CD4-positive, alpha-beta T cell treated with Interleukin-2 at 100 ng/mL for 4 hours (primary cell): ENCODE data around the gene KRT17.
"Not testable (repeated sequence)": the region's sequence is repeated elsewhere in the genome, so short reads cannot be mapped to it uniquely, and the experiment has no call there.

ENCODE experiments used
- DNase-seq: peaks from one replicate; pipeline ENCODE4 v3.0.0-alpha.2; 2020; ENCODE audit warnings: low spot score

Gene KRT17

DNA sequence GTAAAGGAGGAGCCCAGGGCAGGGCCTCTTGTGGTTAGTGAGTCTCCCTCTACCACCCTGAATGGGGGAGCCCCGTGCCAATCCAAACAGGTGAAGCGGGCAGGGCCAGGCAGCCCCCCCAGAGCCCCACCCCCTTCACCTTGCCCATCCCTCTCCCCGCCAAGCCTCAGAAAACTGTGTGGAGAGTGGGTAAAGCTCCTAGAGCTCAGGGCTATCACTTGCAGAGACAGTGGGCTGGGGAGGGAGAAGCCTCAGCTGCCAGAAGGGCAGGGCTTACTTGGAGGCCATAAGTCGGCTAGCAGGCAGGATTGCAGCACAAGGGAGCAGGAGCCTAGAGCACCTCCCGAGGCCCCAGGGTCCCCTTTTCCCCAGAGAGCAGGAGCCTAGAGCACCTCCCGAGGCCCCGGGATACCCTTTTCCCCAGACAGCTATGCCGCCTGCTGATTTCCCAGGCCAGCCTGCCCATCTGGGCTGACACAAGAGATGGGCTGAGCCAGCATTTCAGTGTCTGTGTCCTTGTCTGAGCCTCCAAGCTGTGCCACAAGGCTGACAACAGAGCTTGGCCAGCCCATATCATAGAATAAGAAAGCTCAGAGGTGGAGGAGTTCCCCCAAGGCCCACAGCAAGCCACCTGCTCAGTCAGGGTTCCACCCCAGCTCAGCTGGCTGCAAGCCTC is 30.9 kb downstream of the KRT17 start:
- no peak for DNase-seq

DNA sequence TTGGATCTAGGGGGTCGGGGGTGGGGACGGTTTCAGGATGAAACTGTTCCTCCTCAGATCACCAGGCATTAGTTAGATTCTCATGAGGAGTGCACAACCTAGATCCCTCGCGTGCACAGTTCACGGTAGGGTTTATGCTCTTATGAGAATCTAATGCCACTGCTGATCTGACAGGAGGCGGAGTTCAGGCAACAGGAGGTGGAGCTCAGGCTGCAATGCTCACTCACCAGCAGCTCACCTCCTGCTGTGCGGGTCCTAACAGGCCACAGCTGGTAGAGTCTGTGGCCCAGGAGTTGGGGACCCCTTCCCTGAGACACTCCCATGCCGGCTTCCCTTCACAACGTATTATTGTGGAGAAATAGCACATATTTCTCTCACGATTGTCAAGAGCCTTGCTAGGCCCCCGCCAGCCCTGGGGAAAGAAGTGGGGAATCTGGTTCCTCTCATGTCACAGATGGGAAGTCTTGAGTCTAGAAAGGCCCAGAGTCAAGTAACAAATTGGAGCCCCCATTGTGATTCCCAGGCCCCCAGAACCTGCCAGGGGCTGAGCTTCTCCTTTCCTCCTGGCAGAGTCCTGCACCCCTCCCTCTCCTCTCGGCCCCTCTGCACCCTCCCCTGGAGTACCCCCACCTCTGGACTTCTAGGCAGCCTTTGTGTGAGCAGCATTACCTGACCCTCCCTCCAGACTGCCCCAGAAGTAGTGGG is 31.6 kb downstream of the KRT17 start:
- no peak for DNase-seq

DNA sequence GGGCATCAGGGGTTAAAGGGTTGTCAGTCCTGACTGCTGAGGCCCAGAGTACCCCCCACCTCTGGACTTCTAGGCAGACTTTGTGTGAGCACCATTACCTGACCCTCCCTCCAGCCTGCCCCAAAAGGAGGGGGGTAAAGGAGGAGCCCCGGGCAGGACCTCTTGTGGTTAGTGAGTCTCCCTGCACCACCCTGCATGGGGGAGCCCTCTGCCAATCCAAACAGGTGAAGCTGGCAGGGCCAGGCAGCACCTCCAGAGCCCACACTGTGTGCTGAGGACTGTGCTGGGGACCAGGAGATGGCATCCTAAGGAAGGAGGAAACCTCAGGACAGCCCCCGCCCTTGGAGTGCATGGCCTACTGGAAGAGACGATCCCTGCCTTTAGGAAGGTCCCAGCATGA is 35.1 kb downstream of the KRT17 start:
- DNase-seq = no peak

DNA sequence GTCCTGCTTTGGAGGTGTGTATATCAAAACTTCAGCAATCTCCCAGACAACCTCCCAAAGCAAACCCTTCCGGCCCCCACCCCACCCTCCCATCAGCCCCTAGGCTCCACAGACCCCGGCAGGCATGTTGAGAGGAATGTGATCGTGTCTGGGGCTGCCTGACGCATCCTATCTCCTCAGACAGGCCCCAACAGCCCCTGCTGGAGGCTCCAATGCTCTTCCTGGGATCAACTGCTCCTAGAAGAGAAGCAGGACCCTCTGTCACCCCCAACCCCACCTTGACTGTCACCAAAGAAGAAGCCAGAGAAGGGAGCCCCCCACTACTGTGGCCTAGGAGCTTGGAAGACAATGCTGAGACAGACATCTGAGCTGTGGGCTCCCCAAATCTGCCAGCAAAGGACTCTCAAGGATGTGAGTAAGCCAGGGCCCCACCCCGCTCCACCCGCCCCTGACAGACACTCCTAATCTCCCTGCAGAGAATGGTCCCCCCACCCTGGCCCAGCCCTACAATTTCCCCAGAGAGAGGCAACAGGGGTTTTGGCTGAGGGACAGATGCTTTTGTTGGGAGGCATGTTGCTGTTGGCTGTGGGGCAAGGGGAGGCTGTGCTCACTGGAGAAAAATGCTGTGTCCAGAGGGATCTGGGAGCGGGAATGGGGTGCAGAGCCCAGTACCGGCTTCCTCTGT is 36.1 kb downstream of the KRT17 start:
- DNase-seq = no peak

DNA sequence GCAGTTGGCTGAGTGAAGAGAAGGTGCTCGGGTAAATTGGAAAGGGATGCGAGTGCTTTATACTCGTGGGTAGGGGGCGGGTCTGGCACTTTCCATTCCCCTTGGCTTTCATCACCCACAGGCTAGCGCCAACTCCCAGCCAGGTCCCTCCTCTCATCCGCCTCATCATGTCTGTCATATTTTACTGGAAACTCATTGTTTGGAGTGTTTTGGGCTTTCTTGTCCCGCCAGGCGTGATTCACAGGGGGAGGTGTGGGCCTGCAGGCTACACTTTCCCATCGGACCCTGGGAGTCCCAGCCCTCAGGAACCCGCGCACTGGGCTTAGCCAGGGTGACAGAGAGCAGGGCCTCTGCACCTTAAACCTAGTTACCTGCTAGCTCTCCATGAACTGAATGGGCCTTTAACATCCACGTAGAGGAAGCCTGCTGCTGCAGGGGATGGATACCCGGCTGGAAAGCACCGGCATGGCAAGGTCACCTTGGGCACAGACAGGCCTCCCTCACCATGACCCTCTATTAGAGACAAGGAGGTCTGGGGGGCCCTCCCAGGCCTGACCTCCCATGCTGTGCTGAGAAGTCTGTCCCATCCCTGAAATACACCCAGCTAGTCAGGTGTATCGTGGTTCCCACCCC is 37.4 kb downstream of the KRT17 start, which contains the start of gene KRT14:
TSS of gene KRT14 (minus strand) at position 33 of the 633 bp plus-strand sequence. CDS start 61 bp downstream, outside the sequence.
- DNase-seq = no peak

GRCh38 chr17:41585301-41586056 is 38.9 kb downstream of the KRT17 start:
- DNase-seq = no peak

GRCh38 chr17:41584331-41584927 is 39.9 kb downstream of the KRT17 start:
- not testable (repeated sequence) for DNase-seq

DNA sequence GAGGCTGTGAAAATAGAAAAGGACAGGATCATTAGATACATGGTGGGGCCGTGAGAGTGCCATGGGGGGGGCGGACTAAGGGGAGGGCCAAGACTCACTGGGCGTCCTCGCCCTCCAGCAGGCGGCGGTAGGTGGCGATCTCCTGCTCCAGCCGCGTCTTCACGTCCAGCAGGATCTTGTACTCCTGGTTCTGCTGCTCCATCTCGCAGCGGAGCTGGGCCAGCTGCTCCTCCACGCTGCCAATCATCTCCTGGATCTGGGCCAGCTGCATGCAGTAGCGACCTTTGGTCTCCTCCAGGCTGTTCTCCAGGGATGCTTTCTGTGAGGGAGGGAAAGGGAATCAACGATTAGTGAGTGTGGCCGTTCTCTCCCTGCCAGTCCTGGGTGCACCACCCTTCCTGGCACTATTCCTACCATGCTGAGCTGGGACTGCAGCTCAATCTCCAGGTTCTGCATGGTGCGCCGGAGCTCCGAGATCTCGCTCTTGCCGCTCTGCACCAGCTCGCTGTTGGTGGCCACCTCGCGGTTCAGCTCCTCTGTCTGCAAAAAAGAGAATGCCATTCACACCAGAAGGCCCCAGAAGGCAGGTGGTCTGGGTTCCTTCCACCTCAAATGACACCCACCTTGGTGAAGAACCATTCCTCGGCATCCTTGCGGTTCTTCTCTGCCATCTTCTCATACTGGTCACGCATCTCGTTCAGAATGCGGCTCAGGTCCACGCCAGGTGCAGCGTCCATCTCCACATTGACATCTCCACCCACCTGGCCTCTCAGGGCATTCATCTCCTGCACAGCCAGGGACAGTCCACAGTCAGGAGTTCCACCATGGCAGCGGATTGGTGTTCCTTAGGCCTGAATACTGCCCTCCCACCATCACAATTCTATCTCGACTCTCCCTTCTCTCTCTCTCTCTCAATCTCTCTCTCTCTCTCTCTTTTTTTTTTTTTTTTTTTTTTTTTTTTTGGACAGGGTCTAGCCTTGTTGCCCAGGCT is 40.9 kb downstream of the KRT17 start:
- DNase-seq = no peak

GRCh38 chr17:41582061-41582968 is 42.1 kb downstream of the KRT17 start:
- DNase-seq = not testable (repeated sequence)

DNA sequence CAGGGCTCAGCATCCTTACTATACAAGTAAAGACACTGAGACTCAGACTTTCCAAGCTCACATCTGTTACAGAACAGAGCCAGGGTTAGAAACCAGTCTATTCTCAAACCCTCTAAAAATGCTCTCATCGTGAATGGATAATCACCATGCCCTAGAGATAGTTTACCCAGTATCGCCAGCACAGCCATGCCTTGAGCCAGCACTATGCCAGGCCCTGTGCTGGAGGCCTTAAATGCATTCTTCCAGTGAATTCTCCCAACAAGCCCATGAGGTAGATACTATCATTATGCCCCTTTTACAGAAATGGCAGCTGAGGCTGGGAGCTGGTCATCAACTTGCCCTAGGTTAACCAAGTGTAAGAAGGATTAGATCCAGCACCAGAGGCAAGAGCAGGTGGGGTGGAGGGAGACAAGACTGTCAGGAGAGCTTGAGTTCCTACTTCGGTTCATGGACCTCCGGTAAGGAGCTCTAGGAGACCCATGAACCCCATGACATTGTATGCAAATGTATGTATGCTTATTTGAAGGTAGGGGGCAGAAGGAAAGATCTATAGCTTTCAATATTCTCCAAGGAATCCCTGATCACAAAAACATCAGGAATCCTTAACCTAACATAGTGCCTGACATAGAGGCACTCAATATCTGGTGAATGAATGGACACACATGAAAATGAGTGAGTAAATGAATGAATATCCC is 42.9 kb downstream of the KRT17 start:
- DNase-seq = no peak

GRCh38 chr17:41580687-41581365 is 43.5 kb downstream of the KRT17 start:
- DNase-seq = no peak

DNA sequence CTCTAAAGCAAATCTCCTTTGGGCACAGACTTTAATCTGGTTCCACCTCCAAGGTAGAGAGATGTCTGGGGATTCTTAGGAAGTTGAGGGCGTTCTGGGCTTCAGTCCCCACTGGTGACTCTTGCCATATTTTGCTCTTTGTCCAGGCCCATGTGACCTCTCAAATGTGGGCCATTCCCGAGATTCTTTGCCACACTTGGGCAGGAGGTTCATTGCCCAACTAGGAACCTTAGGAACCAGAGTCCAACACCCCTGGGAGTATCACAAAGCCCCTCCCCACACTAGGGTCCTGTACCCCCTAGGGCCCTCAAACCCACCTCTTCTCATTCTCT is 44.2 kb downstream of the KRT17 start:
- DNase-seq = no peak

DNA sequence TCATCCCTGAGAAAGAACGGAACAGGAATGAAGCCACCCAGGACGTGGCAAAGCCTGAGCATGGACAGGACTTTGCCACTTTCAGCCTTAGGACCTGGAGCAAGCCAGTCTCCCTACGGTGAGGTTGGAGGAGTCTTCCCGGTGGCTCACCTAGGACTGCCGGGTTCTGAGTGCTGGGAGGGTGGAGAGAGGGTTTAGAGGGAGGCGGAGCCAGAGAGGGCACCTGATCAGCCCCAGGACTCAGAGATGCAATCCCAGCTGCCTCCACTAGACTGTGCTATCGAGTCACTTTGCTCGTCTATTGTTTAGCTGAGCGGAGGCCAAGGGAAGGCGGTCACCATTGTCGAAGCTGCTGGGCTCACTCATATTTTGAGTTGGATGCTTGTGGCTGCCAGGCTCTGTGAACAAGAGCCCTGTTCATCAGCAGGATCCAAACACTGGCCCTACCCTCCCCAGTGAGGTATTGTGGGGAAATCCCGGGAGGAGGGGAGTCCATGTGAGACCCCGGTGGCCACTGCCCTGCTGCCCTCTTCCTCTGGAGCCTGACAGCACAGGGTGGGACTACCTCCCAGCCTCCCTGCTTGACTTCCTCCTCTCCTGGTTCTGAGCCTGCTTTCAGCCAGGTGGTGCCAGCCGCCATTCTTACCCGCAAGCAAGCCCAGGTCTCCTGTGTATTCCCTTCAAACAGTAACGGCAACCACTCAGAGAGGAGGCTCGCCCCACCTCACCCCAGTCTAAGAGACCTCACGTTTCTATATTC is 44.7 kb downstream of the KRT17 start:
- peak; percentile 53 for DNase-seq

DNA sequence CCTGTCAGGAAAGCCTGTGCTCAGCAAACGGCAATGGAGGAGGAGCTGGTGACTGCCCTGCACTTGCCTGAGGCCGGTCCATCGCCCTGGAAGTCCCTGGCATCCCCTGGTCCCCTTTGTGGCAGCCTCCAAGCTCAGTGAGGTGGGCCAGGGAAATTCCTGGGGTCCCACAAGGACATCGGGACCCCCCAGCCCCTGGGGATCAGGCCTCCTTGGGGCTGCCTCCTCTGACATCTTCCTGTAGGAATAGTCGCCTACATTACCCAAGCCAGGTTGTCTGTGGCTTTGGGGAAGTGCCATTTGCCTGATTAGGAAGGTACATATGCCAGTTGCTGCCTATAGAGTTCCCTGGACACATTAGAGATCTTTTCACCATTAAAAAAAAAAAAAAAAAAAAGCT is 45.4 kb downstream of the KRT17 start:
- no peak for DNase-seq

DNA sequence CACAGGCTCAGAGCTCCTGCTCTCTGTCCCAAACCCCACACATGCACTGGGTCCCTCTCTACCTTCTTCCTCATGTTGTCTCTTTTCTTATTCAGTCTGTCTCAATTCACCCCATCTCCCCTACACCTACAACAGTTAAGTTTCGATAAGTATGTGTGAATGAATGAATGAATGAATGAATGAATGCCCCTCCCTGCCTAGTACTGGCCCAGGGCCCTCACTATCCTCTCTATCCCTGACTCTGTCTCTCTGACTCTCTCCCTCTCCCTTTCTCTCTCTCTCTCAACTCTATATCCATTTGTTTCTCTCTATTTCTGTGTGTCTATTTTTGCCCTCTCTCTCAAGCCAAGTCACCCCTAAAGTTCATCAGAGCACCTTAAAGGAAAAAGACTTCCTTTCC is 45.8 kb downstream of the KRT17 start:
- no peak for DNase-seq

- DNase-seq = not testable (repeated sequence)
Measured at GRCh38 chr17:41576740-41577139, 47.6 kb downstream of the KRT17 start.

DNA sequence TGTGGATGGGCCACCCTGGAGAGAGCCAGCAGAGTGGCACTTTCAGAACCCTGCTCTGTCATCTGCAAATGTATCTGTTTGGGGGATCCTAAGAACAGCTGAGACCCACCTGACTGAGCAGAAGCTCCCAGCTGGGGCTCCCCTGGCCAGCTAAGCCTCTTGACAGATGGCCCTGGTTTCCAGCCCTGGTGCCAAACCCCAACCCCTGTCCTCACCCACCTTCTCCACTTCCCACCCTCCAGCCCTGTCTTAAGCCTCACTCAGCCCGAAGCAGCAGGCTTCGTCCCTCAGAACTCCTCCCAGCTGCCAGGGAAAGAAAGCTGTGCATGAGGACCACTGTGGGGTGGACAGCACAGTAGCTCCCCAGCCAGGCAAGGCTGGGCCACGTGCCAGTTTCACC is 49.0 kb downstream of the KRT17 start:
- no peak for DNase-seq
